HG02852 (cell line): ENCODE results near the gene KIAA1549.
A peak's percentile ranks its signal among the peaks of the same experiment; 100 is the strongest.

Experiments
- ATAC-seq: cut with Tn5 transposase; IDR thresholded peaks from one replicate; pipeline ENCODE4 v1.9.1; 2021; ENCODE audit warnings: mild to moderate bottlenecking, moderate library complexity; ENCODE audit not compliant: unreplicated experiment

Gene KIAA1549

GRCh38 chr7:138886501-138886917 lies 94.7 kb downstream of the KIAA1549 start:
- peak; percentile 89 for ATAC-seq

- ATAC-seq, result no peak
Measured at GRCh38 chr7:138885383-138886147, 95.6 kb downstream of the KIAA1549 start.

GRCh38 chr7:138882249-138882648 lies 98.9 kb downstream of the KIAA1549 start:
- ATAC-seq, result no peak

- no peak for ATAC-seq
Measured at GRCh38 chr7:138881579-138882188, 99.5 kb downstream of the KIAA1549 start.

- no peak for ATAC-seq
Measured at GRCh38 chr7:138880881-138881578, 100.2 kb downstream of the KIAA1549 start.

- ATAC-seq, result no peak
Measured at GRCh38 chr7:138879356-138879755, 101.8 kb downstream of the KIAA1549 start.

- no peak for ATAC-seq
Measured at GRCh38 chr7:138878856-138879255, 102.3 kb downstream of the KIAA1549 start.

- ATAC-seq, result no peak
Measured at GRCh38 chr7:138878051-138878450, 103.1 kb downstream of the KIAA1549 start.

- no peak for ATAC-seq
Measured at GRCh38 chr7:138876326-138876725, 104.9 kb downstream of the KIAA1549 start.

- ATAC-seq, result no peak
Measured at GRCh38 chr7:138875794-138876193, 105.4 kb downstream of the KIAA1549 start.

GRCh38 chr7:138873220-138873892 lies 107.8 kb downstream of the KIAA1549 start:
- ATAC-seq, result no peak

GRCh38 chr7:138872576-138872975 lies 108.6 kb downstream of the KIAA1549 start:
- no peak for ATAC-seq

- no peak for ATAC-seq
Measured at GRCh38 chr7:138871814-138872090, 109.4 kb downstream of the KIAA1549 start.

GRCh38 chr7:138871065-138871813 lies 110.0 kb downstream of the KIAA1549 start:
- ATAC-seq, result no peak

GRCh38 chr7:138869353-138869752 lies 111.8 kb downstream of the KIAA1549 start:
- ATAC-seq, result no peak

GRCh38 chr7:138868711-138869110 lies 112.5 kb downstream of the KIAA1549 start:
- no peak for ATAC-seq

- ATAC-seq, result no peak
Measured at GRCh38 chr7:138867744-138868143, 113.4 kb downstream of the KIAA1549 start.

GRCh38 chr7:138866353-138866752 lies 114.8 kb downstream of the KIAA1549 start:
- ATAC-seq, result no peak

GRCh38 chr7:138865843-138866242 lies 115.3 kb downstream of the KIAA1549 start:
- ATAC-seq, result no peak

- no peak for ATAC-seq
Measured at GRCh38 chr7:138864667-138865066, 116.5 kb downstream of the KIAA1549 start.

- ATAC-seq, result no peak
Measured at GRCh38 chr7:138863931-138864330, 117.3 kb downstream of the KIAA1549 start.
